Small intestine (tissue), 7 donors: ENCODE results near the gene SLC35F6. TPM values are rescaled to one million over a fixed set of nuclear protein-coding genes. Genes with fewer than 3 reads are reported as not detected.
"Not testable (repeated sequence)": the region's sequence is repeated elsewhere in the genome, so short reads cannot be mapped to it uniquely, and the experiment has no call there.

Experiments
- DNase-seq, 2 donors: peaks; one replicate each; pipeline versions ENCODE4 v3.0.0 to v3.0.0-alpha.2; 2013
- FAIRE-seq: peaks from 2 replicates; lab custom pipeline; 2012; peaks lifted over from hg19 to GRCh38; lab: Jason Lieb, UNC
- H3K27ac ChIP-seq, 3 donors: one replicate each; pipeline ENCODE4 v1.5.1; 2013; ENCODE audit warnings: low read length in 2 of 3, mild to moderate bottlenecking in 2 of 3, control low read depth in 1 of 3, inconsistent platforms in 1 of 3, low read depth in 1 of 3, moderate library complexity in 1 of 3
- H3K27me3 ChIP-seq, 3 donors: one replicate each; pipeline ENCODE4 v1.6.1; 2013; ENCODE audit warnings: low read length in 3 of 3, inconsistent platforms in 1 of 3; ENCODE audit not compliant: control insufficient read depth in 3 of 3, insufficient read depth in 3 of 3
- H3K36me3 ChIP-seq, 3 donors: one replicate each; pipeline ENCODE4 v1.6.1; 2013; ENCODE audit warnings: low read length in 3 of 3, inconsistent platforms in 1 of 3, low read depth in 1 of 3, mild to moderate bottlenecking in 1 of 3, moderate library complexity in 1 of 3; ENCODE audit not compliant: control insufficient read depth in 3 of 3, insufficient read depth in 2 of 3
- H3K4me1 ChIP-seq, 3 donors: one replicate each; pipeline ENCODE4 v1.6.1; 2013; ENCODE audit warnings: low read length in 2 of 3, inconsistent platforms in 1 of 3, low read depth in 1 of 3, mild to moderate bottlenecking in 1 of 3, moderate library complexity in 1 of 3; ENCODE audit not compliant: control insufficient read depth in 3 of 3, insufficient read depth in 2 of 3
- H3K4me3 ChIP-seq, 3 donors: one replicate each; pipeline ENCODE4 v1.5.1; 2013; ENCODE audit warnings: low read length in 3 of 3, control low read depth in 1 of 3, inconsistent platforms in 1 of 3, low read depth in 1 of 3, mild to moderate bottlenecking in 1 of 3, moderate library complexity in 1 of 3
- H3K9me3 ChIP-seq, 2 donors: one replicate each; pipeline ENCODE4 v1.6.1; 2013; ENCODE audit warnings: low read depth in 1 of 2, low read length in 1 of 2; ENCODE audit not compliant: control insufficient read depth in 2 of 2, insufficient read depth in 1 of 2
- WGBS, 3 donors: extraction: QIAGEN DNeasy Blood & Tissue Kit; methylation state at CpG; one replicate each; pipeline ENCODE4 v1.1.7; 2013; 5-methylcytosine and 5-hydroxymethylcytosine counted together
- polyA plus RNA-seq, 4 donors: library from polyadenylated mRNA; stranded (reverse) in 3 of 4; unstranded in 1 of 4; fragments of 200-250 nt in 3 of 4; fragments of 120-200 nt in 1 of 4; gene quantifications; one replicate each; pipeline versions ENCODE4 v1.2.1 to v1.2.3, GENCODE V29; 2013
- donor health status: healthy with polysubstance abuse.
- donor health status: control.
- donor health status: control.
- donor health status: Bipolar disorder and iron deficiency.
- donor health status: healthy.

Gene SLC35F6
- polyA plus RNA-seq, 4 donors, result 5.8 to 21.3 (median 12.1) TPM

GRCh38 chr2:26743852-26744251 lies 20.2 kb upstream of the SLC35F6 start:
- WGBS, 3 donors, result 85 to 95% (median 91%) methylated on average over 3 of the region's 3 CpGs
- no peak for FAIRE-seq
- Histone ChIP-seq H3K9me3 (no peaks in the 10 kb centered on the region), H3K36me3 (no peaks in the 10 kb centered on the region), H3K4me1 (no peaks in the 10 kb centered on the region), H3K27me3 (no peaks in the 10 kb centered on the region), H3K4me3 (no peak overlapping the region), H3K27ac (no peak overlapping the region)
- DNase-seq, result no peak

GRCh38 chr2:26744953-26745352 lies 19.1 kb upstream of the SLC35F6 start:
- H3K36me3 ChIP-seq, result no peaks in the 10 kb centered on the region
- H3K27ac ChIP-seq, result no peak overlapping the region
- no peak for FAIRE-seq
- WGBS, 3 donors, result 85 to 96% (median 93%) methylated on average over 3 of the region's 3 CpGs
- no peaks in the 10 kb centered on the region for H3K9me3 ChIP-seq
- H3K4me1 ChIP-seq, result no peaks in the 10 kb centered on the region
- no peaks in the 10 kb centered on the region for H3K27me3 ChIP-seq
- DNase-seq, result no peak
- H3K4me3 ChIP-seq, result no peak overlapping the region

- Histone ChIP-seq H3K4me3 (no peak overlapping the region), H3K36me3 (no peaks in the 10 kb centered on the region), H3K27me3 (no peaks in the 10 kb centered on the region), H3K9me3 (no peaks in the 10 kb centered on the region), H3K27ac (no peak overlapping the region), H3K4me1 (no peaks in the 10 kb centered on the region)
- FAIRE-seq, result no peak
- DNase-seq, result peak; percentile 78 to 84
- 19 to 29% (median 27%) methylated on average over 9 of the region's 9 CpGs for WGBS, 3 donors
Observed at GRCh38 chr2:26745609-26746327, 18.3 kb upstream of the SLC35F6 start.

GRCh38 chr2:26746934-26747333 lies 17.1 kb upstream of the SLC35F6 start:
- Histone ChIP-seq H3K4me3 (no peak overlapping the region), H3K9me3 (peaks cover 0 to 7% of the 10 kb centered on the region in 2 donors), H3K27ac (no peak overlapping the region), H3K27me3 (no peaks in the 10 kb centered on the region), H3K36me3 (no peaks in the 10 kb centered on the region), H3K4me1 (no peaks in the 10 kb centered on the region)
- WGBS, 3 donors, result 51 to 72% (median 62%) methylated on average over 3 of the region's 3 CpGs
- no peak for FAIRE-seq
- no peak for DNase-seq

GRCh38 chr2:26749787-26750420 lies 14.2 kb upstream of the SLC35F6 start:
- H3K4me1 ChIP-seq, DNase-seq, H3K27ac ChIP-seq, H3K36me3 ChIP-seq, H3K27me3 ChIP-seq, H3K4me3 ChIP-seq, FAIRE-seq, H3K9me3 ChIP-seq: not testable (repeated sequence)
- 48 to 66% (median 65%) methylated on average over 8 of the region's 8 CpGs for WGBS, 3 donors

- not testable (repeated sequence) for H3K9me3 ChIP-seq, H3K36me3 ChIP-seq, DNase-seq, H3K4me1 ChIP-seq, H3K27ac ChIP-seq, H3K4me3 ChIP-seq, H3K27me3 ChIP-seq, FAIRE-seq
- WGBS, 3 donors, result 81 to 85% (median 83%) methylated on average over 11 of the region's 11 CpGs
Observed at GRCh38 chr2:26750467-26750866, 13.6 kb upstream of the SLC35F6 start.

GRCh38 chr2:26752656-26753055 lies 11.4 kb upstream of the SLC35F6 start:
- no peak for DNase-seq
- Histone ChIP-seq H3K36me3 (no peaks in the 10 kb centered on the region), H3K4me3 (no peak overlapping the region), H3K9me3 (peaks cover 0 to 7% of the 10 kb centered on the region in 2 donors), H3K27me3 (peaks cover 0 to 2% (median 2%) of the 10 kb centered on the region in 3 donors), H3K27ac (no peak overlapping the region), H3K4me1 (no peaks in the 10 kb centered on the region)
- 78 to 87% (median 85%) methylated on average over 3 of the region's 3 CpGs for WGBS, 3 donors
- no peak for FAIRE-seq

GRCh38 chr2:26754539-26754938 lies 9.5 kb upstream of the SLC35F6 start:
- peaks cover 0 to 2% (median 2%) of the 10 kb centered on the region in 3 donors for H3K27me3 ChIP-seq
- DNase-seq (no peak), FAIRE-seq (no peak)
- H3K27ac ChIP-seq, result no peak overlapping the region
- H3K4me1 ChIP-seq, result peaks cover 0 to 5% (median 0%) of the 10 kb centered on the region in 3 donors
- no peaks in the 10 kb centered on the region for H3K36me3 ChIP-seq
- H3K9me3 ChIP-seq, result peaks cover 0 to 7% of the 10 kb centered on the region in 2 donors
- H3K4me3 ChIP-seq, result no peak overlapping the region
- WGBS, 3 donors, result 85 to 96% (median 94%) methylated on average over 4 of the region's 4 CpGs
